NCI-H524 treated with DMSO at 0.1 percent for 48 hours (cell line): ENCODE results near the gene ALG9.
A peak's percentile ranks its signal among the peaks of the same experiment; 100 is the strongest.

Experiments
- DNase-seq: peaks from one replicate; lab custom pipeline; 2025; lab: John Stamatoyannopoulos, UW

ALG9 gene

DNA sequence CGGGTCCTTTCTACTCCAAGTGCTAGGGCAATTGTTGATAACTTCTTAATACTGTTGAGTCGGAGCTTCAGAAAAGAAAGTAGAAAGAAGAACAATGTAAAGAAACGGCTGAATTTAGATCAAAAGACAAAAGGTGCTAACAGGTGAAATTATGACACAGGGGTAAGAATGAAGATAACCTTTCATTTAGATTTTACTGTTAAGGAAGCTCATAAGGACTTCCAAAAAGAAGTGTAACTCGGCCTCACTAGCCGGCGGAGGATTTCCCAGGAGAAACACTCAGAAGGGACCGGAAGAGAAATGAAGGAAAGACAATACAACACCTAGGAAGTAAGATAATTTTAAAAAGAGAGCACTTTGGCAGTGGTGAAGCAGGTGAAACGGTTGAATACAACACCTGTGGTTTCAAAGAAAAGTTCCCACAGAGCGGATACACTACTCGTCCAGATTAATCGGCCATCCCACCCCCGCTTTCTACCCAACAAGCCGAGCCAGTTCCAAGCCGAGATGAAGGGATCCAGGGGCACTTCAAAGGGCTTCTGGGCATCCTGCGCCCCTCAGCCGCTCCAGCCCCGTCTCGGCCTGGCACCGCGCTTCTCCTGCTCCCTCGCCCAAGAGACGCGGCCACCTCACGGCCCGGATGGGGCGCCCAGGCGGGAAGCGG, 105.9 kb downstream of the ALG9 start:
- no peak for DNase-seq

DNA sequence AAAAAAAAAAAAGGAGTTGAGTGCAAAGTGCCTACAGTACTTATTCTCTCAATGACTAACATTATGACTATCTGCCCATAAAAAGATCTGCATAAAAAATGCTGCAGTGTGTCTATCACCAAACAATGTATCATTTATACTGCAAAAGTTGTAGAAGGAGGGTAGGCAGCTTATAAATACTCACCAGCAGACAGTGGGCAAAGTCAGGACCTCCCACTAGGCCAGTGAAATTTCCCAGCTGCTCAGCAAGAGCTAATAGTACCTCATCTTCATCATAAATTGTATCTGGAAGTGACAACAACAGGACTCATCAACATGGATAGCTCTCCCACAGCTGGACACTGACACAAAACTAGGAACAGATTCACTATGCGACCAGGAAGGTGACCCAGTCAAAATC, 106.8 kb downstream of the ALG9 start:
- DNase-seq, result no peak

DNA sequence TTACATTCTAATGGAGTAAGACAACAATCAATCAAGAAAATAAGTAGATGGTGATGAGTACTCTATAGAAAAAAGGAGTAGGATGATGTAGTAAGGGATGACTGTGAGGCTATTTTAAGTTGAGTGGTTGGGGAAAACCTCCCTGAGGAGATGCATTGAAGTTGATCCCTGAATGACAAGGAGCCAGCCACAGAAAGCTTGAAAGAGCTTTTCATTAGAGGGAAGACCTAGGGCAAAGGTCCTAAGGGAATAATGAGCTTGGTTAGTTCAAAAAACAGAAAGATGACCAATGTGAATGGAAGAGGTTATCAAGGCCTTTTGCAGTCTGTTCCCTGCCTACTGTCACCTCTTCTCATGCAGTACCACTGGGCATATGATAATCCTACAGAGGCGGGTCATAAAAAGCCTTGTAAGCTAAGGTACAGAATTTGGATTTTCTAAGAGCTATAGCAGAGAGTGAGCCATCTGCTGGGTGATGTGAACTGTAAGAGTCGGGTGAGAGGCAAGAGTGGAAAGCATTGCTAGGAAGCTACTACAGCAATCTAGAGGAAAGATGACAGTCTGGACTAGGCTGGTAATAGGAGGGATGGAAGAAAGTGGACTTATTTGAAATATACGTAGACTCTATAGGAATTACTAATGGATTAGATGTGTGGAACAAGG, 108.3 kb downstream of the ALG9 start:
- peak; percentile 30 for DNase-seq

DNA sequence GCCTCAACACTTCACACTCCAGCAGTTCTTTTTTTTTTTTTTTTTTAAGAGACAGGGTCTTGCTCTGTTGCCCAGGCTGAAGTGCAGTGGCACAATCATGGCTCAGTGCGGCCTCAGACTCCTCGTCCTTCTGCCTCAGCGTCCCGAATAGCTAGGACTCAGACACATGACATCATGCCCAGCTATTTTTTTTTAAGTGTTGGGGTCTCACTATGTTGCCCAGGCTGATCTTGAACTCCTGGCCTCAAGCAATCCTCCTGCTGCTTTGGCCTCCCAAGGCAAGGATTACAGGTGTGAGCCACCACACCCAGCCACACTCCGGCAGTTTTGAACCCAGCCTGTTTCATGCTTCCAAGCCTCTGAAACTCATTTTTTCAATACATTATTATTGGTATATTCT, 108.9 kb downstream of the ALG9 start:
- no peak for DNase-seq

DNA sequence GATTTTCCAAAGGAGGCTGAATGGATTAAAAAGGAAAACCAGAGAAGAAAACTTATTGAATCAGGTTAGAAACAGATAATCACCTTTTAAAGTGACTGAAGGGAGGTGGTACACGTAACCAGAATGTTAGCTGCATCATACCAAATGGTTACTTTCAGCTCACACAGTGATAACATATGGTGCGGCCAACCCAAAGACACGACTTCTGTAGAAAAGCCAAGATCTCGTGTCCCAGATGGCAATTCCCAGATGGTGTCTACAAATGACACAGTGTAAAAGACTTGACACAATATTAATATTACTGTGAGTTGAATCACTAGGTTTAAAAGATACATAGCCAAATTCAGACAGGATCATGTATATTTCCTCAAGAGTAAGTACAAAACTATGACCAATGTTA, 110.3 kb downstream of the ALG9 start:
- peak; percentile 79 for DNase-seq

DNA sequence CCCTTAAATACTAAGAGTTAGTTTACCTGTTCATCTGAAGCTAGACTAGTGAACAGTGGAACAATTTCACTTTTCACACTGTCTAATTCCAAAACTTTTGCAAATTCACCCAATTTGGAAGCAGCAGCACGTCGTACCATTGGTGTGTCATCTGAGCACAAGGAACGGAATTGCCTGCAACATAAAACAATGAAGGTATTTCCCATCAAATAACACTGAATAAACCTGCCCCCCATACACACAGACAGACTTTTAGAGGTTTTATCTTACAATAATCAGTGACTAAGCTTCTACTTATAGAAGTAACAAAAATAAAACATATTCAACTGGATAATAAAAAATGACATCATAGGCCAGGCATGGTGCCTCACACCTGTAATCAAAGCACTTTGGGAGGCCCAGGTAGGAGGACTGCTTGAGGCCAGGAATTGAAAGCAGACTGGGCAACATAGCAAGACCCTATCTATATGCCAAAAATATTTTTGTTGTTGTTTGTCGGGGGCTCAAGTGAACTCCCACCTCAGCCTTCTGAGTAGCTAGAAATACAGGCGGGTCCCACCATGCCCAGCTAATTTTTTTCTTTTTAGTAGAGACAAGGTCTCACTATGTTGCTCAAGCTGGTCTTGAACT, 111.5 kb downstream of the ALG9 start:
- DNase-seq, result no peak

DNA sequence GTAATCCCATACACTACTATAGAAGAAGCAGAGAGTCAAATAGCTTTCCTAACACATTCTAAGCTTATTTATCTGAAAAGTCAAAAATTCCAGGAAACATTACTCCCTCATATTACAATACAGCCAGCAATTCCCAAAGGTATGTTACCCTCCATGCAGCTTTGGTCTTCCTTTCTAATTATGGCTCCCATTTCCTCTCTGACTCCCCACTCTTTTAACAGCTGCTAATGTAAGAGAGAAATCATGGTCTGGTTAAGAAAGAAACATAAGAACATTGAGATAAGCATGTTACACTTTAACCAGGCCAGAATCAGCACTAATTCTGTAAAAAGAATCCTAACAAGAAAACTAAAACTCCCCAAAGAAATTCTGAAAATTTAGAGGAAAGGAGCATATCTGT, 112.0 kb downstream of the ALG9 start:
- no peak for DNase-seq

DNA sequence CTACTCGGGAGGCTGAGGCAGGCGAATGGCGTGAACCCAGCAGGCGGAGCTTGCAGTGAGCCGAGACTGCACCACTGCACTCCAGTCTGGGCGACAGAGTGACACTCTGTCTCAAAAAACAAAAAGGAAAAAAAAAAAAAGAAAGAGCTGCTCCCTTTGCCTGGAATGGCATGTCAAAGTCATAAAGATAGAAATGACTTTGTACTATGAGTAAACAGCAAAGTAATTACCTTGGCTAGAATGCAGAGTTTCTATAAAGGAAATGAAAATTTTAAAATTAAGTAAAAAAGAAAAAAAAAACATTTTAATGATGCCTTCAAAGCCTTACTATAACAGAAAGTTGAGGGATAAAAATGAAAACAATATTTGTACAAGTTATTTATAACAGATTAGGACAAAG, 115.3 kb downstream of the ALG9 start:
- DNase-seq, result no peak

DNA sequence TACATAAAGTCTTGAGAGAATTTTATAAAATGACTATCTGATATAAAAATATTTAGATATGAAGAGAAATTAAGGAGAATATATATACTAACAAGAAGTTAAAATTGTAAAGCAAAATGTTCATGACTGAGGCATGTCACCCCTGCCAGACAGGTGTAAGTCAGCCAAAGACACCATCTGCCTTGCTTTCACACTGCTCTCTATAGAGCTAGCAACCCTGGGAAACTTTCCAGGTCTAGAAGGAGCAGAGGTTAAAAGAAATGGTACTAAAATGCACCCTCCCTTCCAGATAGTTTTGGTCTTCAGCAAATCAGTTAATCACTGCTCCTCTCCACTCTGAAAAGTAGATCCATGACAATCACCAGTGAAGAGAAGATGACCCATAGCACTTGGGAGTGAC, 121.7 kb downstream of the ALG9 start:
- no peak for DNase-seq

DNA sequence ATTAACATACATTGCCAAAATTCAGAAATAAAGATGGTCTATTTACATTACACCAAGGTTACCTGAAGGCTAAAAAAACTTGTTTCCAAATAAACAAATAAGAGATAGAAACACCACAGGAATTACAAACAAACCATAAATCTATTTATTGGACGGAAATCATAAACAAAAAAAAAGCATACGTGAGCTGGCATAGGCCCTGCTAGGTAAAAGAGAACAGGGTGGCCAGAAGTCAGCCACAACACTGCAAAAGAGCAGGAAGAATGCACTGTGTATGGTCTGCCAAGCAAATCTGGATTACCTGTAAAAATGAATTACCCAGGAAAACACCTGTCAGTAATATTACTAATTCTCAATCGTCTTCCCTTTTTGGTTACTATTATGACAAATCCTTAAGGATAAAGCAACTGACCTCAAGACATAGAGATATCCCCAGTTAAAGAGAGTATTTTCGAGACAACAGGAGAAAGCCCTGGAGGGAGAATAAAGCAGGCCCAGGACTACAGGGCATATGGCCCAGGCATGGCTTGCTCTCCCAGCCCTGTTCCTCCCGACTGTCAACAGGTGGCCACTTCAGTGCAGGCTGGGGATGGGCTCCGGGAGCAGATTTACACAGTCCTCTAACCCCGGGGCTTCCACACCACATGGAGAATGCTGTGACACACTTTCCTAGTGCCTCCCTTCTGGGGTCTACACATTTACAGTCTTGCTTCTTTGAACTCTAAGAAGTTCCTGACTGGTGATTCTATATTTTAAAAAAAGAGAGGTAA, 123.2 kb downstream of the ALG9 start:
- DNase-seq, result no peak

DNA sequence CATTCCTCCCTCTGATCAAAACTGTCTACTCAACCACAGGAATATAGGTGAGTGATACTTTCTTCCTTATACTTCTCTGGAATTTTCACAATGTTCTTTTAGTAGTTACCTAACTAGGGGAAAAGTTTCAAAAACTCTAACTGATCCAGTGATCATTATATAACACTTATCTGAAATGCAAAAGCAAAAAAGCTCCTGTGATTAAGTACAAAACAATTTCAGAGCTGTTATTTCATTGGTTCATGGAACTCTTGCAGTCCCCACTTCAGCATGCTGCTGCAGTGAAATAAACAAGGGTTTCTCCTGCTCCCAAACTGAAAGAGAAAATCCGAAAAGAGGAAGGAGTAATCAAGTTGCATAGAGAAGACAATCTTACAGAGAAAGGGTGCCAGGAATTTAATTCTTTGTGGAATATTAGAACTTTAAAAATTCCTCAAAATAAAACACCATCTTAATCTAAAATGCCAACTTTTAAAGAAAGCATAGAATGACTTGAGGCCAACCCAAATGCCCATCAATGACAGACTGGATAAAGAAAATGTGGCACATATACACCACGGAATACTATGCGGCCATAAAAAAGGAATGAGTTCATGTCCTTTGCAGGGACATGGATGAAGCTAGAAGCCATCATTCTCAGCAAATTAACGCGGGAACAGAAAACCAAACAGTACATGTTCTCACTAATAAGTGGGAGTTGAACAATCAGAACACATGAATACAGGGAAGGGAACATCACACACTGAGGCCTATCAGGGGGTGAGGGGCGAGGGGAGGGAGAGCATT, 125.5 kb downstream of the ALG9 start:
- no peak for DNase-seq

DNA sequence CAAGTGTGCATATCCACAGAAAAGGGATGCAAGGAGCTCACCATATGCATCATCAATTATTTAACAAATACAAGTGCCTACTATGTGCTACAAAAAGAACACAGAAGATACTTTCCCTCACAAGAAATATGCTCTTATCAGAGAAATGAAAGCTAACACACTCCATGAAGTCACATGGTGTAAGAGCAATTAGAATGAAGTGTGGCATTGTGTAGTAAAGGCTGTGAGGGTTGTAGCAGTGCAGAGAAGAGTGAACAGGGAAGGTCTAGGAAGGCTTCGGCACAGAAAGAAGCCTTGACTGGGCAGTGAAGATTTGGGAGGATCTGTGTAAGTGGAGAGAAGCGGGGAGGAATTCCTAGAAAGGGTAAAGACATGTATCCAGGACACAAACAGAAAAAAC, 127.7 kb downstream of the ALG9 start:
- no peak for DNase-seq

DNA sequence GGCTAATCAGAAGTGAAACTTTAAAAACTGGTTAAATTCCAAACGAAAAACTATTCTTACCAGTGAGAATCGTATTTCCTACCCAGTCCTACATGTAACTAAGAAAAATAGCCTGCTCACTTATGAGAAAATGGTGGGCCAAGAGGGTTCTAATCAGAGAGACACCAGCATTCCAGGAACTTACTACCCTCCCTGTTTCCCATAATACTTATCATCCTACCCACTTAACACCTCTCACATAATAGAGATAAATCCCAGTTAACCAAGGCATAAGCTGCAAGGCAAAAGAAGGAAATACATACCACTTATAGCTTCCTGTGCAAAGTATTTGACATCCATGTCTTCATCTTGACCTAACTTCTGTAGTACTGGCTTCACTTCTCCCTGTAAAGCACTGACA, 129.6 kb downstream of the ALG9 start:
- no peak for DNase-seq

DNA sequence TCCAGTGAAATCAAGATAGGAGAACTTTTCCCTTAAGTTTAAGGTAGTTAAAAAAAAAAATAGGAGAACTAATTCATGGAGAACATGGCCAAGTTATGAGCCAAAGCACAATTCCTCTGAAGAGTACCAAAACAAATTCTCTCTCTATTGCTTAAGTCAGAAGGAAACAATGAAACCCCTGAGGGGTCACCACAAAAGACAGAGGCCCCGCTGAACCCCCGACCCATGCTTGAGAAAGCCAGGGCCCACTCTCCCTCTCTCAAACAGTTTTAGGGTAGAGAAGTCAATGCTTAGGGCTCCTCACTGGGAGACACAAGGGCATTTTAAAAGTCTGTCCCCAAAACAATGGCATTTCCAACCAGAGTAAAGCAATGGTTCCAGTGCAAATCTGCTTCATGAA, 132.1 kb downstream of the ALG9 start:
- no peak for DNase-seq

DNA sequence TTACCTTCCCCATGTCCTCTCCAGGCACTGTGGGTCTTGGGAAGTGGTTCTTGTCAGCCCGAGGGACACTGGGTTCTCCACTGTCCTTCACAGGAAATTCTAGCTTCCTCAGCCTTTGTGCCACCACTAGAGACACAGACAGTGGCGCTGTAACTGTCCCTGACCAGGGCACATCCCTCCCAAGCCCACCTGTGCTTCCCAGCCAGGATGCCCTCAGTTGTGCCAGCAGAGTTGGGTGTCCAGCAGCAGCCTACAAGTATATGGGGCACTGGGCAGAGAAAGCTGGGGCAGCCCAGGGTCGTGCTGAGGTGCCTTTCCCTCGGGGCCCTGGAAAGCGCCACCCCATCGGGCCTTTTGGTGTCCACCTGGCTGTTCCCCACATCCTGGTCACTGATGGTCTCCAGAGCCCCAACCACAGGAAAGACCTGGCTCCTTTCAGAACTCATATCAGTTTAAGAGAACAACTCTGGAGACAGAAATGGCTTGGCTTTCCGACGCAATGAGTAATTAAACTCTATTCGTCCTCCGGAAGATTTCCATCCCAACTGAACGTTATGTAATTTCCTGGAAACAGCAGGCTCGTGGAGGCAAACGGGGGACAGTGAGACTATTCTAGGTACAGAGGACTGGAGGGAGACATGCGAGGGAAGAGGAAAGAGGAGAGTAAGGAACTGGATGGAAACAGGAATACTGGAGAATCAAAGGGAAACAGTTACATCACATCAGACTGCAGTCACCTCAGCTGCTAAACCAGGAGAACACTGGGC, 133.8 kb downstream of the ALG9 start:
- DNase-seq, result no peak

DNA sequence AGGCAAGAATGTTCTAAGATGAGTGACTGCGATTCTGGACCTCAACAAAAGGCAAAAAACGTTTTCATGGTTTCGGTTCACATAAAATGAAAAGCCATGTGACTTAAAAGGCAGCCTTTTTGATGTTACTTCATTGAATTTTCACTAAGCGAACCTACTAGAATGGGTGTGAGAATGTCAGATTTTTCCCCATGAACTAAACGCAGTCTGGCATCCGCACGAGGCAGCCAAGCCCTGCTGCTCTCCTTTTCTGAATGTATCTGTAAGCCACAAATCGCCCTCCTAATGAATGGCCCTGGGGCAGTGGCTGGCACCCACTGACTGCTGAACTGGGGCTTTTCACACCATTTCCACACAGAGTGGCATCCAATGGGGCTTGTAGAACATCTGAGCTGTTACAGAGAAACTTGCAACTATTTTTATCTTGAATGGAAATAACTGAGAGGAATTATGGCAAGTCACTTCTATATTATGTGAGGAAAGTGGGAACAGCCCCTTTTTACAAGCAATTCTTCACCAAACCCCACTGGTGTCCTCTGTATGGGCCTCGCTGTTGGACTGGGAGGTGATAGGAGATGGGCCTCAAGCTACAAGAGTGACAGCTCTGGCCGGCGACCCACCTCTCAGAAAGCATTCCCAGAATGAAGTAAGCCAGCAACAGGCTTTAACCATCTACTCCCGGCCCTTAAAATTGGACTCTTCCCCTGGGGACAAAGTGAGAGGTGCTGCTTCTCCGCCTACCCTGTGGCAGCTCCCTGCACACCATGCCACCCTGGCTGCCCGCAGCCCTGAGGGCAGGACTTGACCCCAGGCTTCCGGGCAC, 134.5 kb downstream of the ALG9 start:
- no peak for DNase-seq
